Heart right ventricle (tissue), 16 donors: ENCODE measurements around the gene POLR2L. TPM values are rescaled to one million over a fixed set of nuclear protein-coding genes. Genes with fewer than 3 reads are reported as not detected.

ENCODE experiments used
- ATAC-seq, 8 donors: fragments of 200-7000 bp; cut with Tn5 transposase; one replicate each; pipeline ENCODE4 v1.9.1; 2020; ENCODE audit warnings: mild to moderate bottlenecking in 8 of 8, moderate library complexity in 8 of 8, moderate number of reproducible peaks in 1 of 8
- DNase-seq, 2 donors: peaks; one replicate each; pipeline ENCODE4 v3.0.0-alpha.2; 2020
- H3K27ac ChIP-seq, 10 donors: fragments of 200-600 bp; sonication (generic) in 2 of 10; one replicate each; pipeline versions ENCODE4 v1.5.0 to v1.8.0; 2020 to 2022; ENCODE audit warnings: mild to moderate bottlenecking in 3 of 10
- H3K27me3 ChIP-seq, 7 donors: fragments of 200-600 bp; one replicate each; pipeline ENCODE4 v1.8.0; 2021 to 2022; ENCODE audit warnings: mild to moderate bottlenecking in 2 of 7
- H3K36me3 ChIP-seq, 9 donors: fragments of 200-600 bp; sonication (generic) in 1 of 9; one replicate each; pipeline versions ENCODE4 v1.5.0 to v1.8.0; 2020 to 2022; ENCODE audit warnings: mild to moderate bottlenecking in 2 of 9
- H3K4me1 ChIP-seq, 9 donors: fragments of 200-600 bp; sonication (generic) in 1 of 9; one replicate each; pipeline versions ENCODE4 v1.5.0 to v1.8.0; 2020 to 2022; ENCODE audit warnings: mild to moderate bottlenecking in 4 of 9
- H3K4me3 ChIP-seq, 10 donors: fragments of 200-600 bp; sonication (generic) in 2 of 10; one replicate each; pipeline versions ENCODE4 v1.5.0 to v1.8.0; 2020 to 2022; ENCODE audit warnings: mild to moderate bottlenecking in 7 of 10, moderate library complexity in 2 of 10
- H3K9me3 ChIP-seq, 11 donors: fragments of 200-600 bp in 10 of 11; sonication (generic) in 2 of 11; one replicate each; pipeline versions ENCODE4 v1.5.0 to v1.8.0; 2013 to 2022; ENCODE audit warnings: mild to moderate bottlenecking in 2 of 11, control low read depth in 1 of 11, moderate library complexity in 1 of 11
- CTCF ChIP-seq, 9 donors: fragments of 200-600 bp; sonication (generic) in 2 of 9; IDR thresholded peaks; one replicate each; pipeline versions ENCODE4 v1.5.0 to v1.8.0; 2021 to 2022; ENCODE audit warnings: antibody characterized with exemption in 9 of 9, mild to moderate bottlenecking in 5 of 9, moderate library complexity in 1 of 9
- WGBS, 2 donors: extraction: QIAGEN DNeasy Blood & Tissue Kit; methylation state at CpG; one replicate each; pipeline ENCODE4 v1.1.7; 2013; ENCODE audit warnings: inconsistent platforms in 1 of 2; 5-methylcytosine and 5-hydroxymethylcytosine counted together
- intact Hi-C, 10 donors: fragments of 100-400 bp; cut with DNase I; formaldehyde crosslinking; loops; one replicate each; pipeline versions ENCODE4 v1.11.1 to v1.14.2; 2022
- polyA plus RNA-seq, 2 donors: library from polyadenylated mRNA; stranded (reverse); fragments of 200-250 nt; gene quantifications; one replicate each; pipeline ENCODE4 v1.2.3, GENCODE V29; 2013
- total RNA-seq, 10 donors: library from RNA; stranded (reverse); fragmentation: NEBNext Ultra II Directional in 3 of 10; extraction: Animal tissue kit (Norgen Biotek cat#: 25700) in 3 of 10; gene quantifications; one replicate each; pipeline versions ENCODE4 v1.2.1 to v1.2.4, GENCODE V29; 2021 to 2023
- donor health status: Arrhythmogenic right ventricular cardiomyopathy.
- donor health status: ischemic (EF 13 %, LVEDD 7.1; RV severe dilation, severe dysfunction).
- donor health status: healthy with polysubstance abuse.
- donor health status: DM: no; HTN: yes; CAD: no.
- donor health status: DM: no; HTN: no; CAD: no.
- donor health status: ischemic (EF 25% LVEDD 6.9; RV normal size, moderate dysfunction).
- donor health status: ischemic (EF 25% LVEDD 5.7; RV mildly dilated, moderate dysfunction).
- donor health status: healthy.
- donor health status: DM: yes; HTN: yes; CAD: no.
- donor health status: Ischemic cardiomyopathy.
- donor health status: ischemic (EF 35%, LVEDD 5.7; RV mildly dilated, moderate dysfunction).
- donor health status: nonischemic (EF 11% LVEDD 7.7; RV severe dilation, severe dysfunction).
- donor health status: DM: yes; HTN: yes; CAD: no.
- donor health status: PGD.
- donor health status: ischemic (EF 29% LVEDD 5.4; RV normal size, mild dysfunction).
- donor health status: nonischemic (EF 23%, LVEDD 6.1; RV moderate dilation, normal function).

POLR2L gene
- total and polyA plus RNA-seq, 12 donors, result 148 to 279 (median 234) TPM

GRCh38 chr11:889257-889656, 46.9 kb upstream of the POLR2L start:
- H3K4me3 ChIP-seq, result no peak overlapping the region
- H3K9me3 ChIP-seq, result no peaks in the 10 kb centered on the region
- intact Hi-C loops, result no loop called here
- no peak for TF ChIP-seq CTCF (IDR thresholded peaks at IDR 0.05)
- H3K4me1 ChIP-seq, result no peaks in the 10 kb centered on the region
- ATAC-seq, result no peak
- no peaks in the 10 kb centered on the region for H3K27me3 ChIP-seq
- 91 to 94% methylated on average over 13 of the region's 13 CpGs for WGBS, 2 donors
- no peak overlapping the region for H3K27ac ChIP-seq
- peaks cover 0 to 41% (median 0%) of the 10 kb centered on the region in 9 donors for H3K36me3 ChIP-seq
- DNase-seq, result no peak

GRCh38 chr11:888310-889212, 46.2 kb upstream of the POLR2L start:
- ATAC-seq, result no peak

GRCh38 chr11:887589-887988, 45.3 kb upstream of the POLR2L start:
- WGBS, 2 donors, result 93% methylated on average over 14 of the region's 14 CpGs

More at GRCh38 chr11:888310-889212, 46.2 kb upstream of the POLR2L start:
- no peak for DNase-seq
- Histone ChIP-seq H3K36me3 (peaks cover 0 to 44% (median 0%) of the 10 kb centered on the region in 9 donors), H3K4me3 (no peak overlapping the region), H3K27me3 (no peaks in the 10 kb centered on the region), H3K27ac (no peak overlapping the region), H3K4me1 (no peaks in the 10 kb centered on the region), H3K9me3 (no peaks in the 10 kb centered on the region)
- intact Hi-C loops, result no loop called here
- no peak for TF ChIP-seq CTCF (IDR thresholded peaks at IDR 0.05)
- 92 to 93% methylated on average over 45 of the region's 45 CpGs for WGBS, 2 donors

GRCh38 chr11:886568-886967, 44.2 kb upstream of the POLR2L start:
- Histone ChIP-seq H3K4me1 (no peaks in the 10 kb centered on the region), H3K36me3 (peaks cover 0 to 60% (median 0%) of the 10 kb centered on the region in 9 donors), H3K9me3 (no peaks in the 10 kb centered on the region), H3K4me3 (no peak overlapping the region), H3K27ac (no peak overlapping the region), H3K27me3 (no peaks in the 10 kb centered on the region)
- no peak for TF ChIP-seq CTCF (IDR thresholded peaks at IDR 0.05)
- DNase-seq (no peak), ATAC-seq (no peak)
- intact Hi-C loops, result no loop called here
- WGBS, 2 donors, result 95% methylated on average over 17 of the region's 17 CpGs

More at GRCh38 chr11:887589-887988, 45.3 kb upstream of the POLR2L start:
- Histone ChIP-seq H3K4me3 (no peak overlapping the region), H3K4me1 (no peaks in the 10 kb centered on the region), H3K36me3 (peaks cover 0 to 54% (median 0%) of the 10 kb centered on the region in 9 donors), H3K27ac (no peak overlapping the region), H3K9me3 (no peaks in the 10 kb centered on the region), H3K27me3 (no peaks in the 10 kb centered on the region)
- intact Hi-C loops, result no loop called here
- ATAC-seq (no peak), DNase-seq (no peak)
- TF ChIP-seq CTCF (IDR thresholded peaks at IDR 0.05), result no peak
